BLaER1 treated with 17β-estradiol and CSF1 and Interleukin-3, amounts not matched to agents 10 nM and 100 nM (cell line): ENCODE measurements around the gene SEPTIN11.

Experiments
- H3K27ac ChIP-seq, 11 experiments: shearing (Covaris generic); formaldehyde crosslinking; 2 replicates each; pipeline ENCODE4 v1.8.1; 2022
- H3K27me3 ChIP-seq, 11 experiments: shearing (Covaris generic); formaldehyde crosslinking; 2 replicates each; pipeline ENCODE4 v1.8.1; 2022
- H3K36me3 ChIP-seq, 11 experiments: shearing (Covaris generic); formaldehyde crosslinking; 2 replicates each; pipeline ENCODE4 v1.8.1; 2022
- H3K4me1 ChIP-seq, 10 experiments: shearing (Covaris generic); formaldehyde crosslinking; 2 replicates each; pipeline ENCODE4 v1.8.1; 2022
- H3K4me2 ChIP-seq, 11 experiments: shearing (Covaris generic); formaldehyde crosslinking; 2 replicates each; pipeline ENCODE4 v1.8.1; 2022
- H3K4me3 ChIP-seq, 10 experiments: shearing (Covaris generic); formaldehyde crosslinking; 2 replicates each; pipeline ENCODE4 v1.8.1; 2022
- H3K9ac ChIP-seq, 11 experiments: shearing (Covaris generic); formaldehyde crosslinking; 2 replicates each; pipeline ENCODE4 v1.8.1; 2022
- H3K9me3 ChIP-seq, 11 experiments: shearing (Covaris generic); formaldehyde crosslinking; replicated peaks in 1 of 11; 2 replicates each; pipeline ENCODE4 v1.8.1; 2022
- H4K20me1 ChIP-seq, 11 experiments: shearing (Covaris generic); formaldehyde crosslinking; 2 replicates each; pipeline ENCODE4 v1.8.1; 2022
- Cebpa-rat ChIP-seq, 11 experiments: shearing (Covaris generic); IDR thresholded peaks; 2 replicates each; pipeline ENCODE4 v1.8.1; 2022

SEPTIN11 gene

GRCh38 chr4:76930685-76931084, 18.9 kb upstream of the SEPTIN11 start:
- no peak overlapping the region for H3K9ac ChIP-seq
- no peak overlapping the region for H3K4me3 ChIP-seq
- H3K27ac ChIP-seq = no peak overlapping the region
- H3K27me3 ChIP-seq = no peaks in the 10 kb centered on the region
- no peak for TF ChIP-seq Cebpa-rat (IDR thresholded peaks at IDR 0.05)
- no peaks in the 10 kb centered on the region for H4K20me1 ChIP-seq
- no peaks in the 10 kb centered on the region for H3K36me3 ChIP-seq
- no peaks in the 10 kb centered on the region for H3K4me1 ChIP-seq
- no peak overlapping the region for H3K4me2 ChIP-seq
- no peaks in the 10 kb centered on the region; a peak in 1 of 22 replicates for H3K9me3 ChIP-seq

DNA sequence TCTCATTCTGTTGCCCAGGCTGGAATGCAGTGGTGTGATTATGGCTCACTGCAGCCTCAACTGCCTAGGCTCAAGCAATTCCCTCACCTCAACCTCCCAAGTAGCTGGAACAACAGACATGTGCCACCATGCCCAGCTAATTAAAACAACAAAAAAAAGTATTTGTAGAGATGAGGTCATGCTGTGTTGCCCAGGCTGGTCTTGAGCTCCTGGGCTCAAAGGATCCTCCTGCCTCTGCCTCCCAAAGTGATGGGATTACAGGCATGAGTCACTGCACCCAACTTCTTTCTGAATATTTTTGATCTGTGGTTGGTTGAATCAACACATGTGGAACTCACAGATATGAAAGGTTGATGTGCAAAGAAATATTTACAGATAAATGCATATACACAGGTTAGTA, 18.5 kb upstream of the SEPTIN11 start:
- H3K9ac ChIP-seq = no peak overlapping the region
- no peak overlapping the region for H3K4me3 ChIP-seq
- H4K20me1 ChIP-seq = no peaks in the 10 kb centered on the region
- H3K4me1 ChIP-seq = no peaks in the 10 kb centered on the region
- H3K27ac ChIP-seq = no peak overlapping the region
- peaks cover 0 to 2% (median 0%) of the 10 kb centered on the region in 11 experiments; a peak in 7 of 22 replicates for H3K9me3 ChIP-seq
- H3K36me3 ChIP-seq = no peaks in the 10 kb centered on the region
- TF ChIP-seq Cebpa-rat (IDR thresholded peaks at IDR 0.05) = no peak
- no peaks in the 10 kb centered on the region for H3K27me3 ChIP-seq
- no peak overlapping the region for H3K4me2 ChIP-seq

- peaks cover 0 to 8% (median 6%) of the 10 kb centered on the region in 11 experiments; a peak in 14 of 22 replicates for H3K9me3 ChIP-seq
- H3K27me3 ChIP-seq = no peaks in the 10 kb centered on the region
- H4K20me1 ChIP-seq = no peaks in the 10 kb centered on the region
- H3K4me3 ChIP-seq = no peak overlapping the region
- no peaks in the 10 kb centered on the region for H3K4me1 ChIP-seq
- no peak overlapping the region for H3K9ac ChIP-seq
- no peak overlapping the region for H3K27ac ChIP-seq
- no peak for TF ChIP-seq Cebpa-rat (IDR thresholded peaks at IDR 0.05)
- no peaks in the 10 kb centered on the region for H3K36me3 ChIP-seq
- H3K4me2 ChIP-seq = no peak overlapping the region
These were observed 17.8 kb upstream of the SEPTIN11 start for GRCh38 chr4:76931576-76932276.

- no peak for TF ChIP-seq Cebpa-rat (IDR thresholded peaks at IDR 0.05)
- Histone ChIP-seq H3K27me3 (no peaks in the 10 kb centered on the region), H3K36me3 (peaks cover 0 to 35% (median 20%) of the 10 kb centered on the region in 11 experiments; a peak in 19 of 22 replicates), H4K20me1 (no peaks in the 10 kb centered on the region), H3K4me2 (no peak overlapping the region), H3K9me3 (peaks cover 7 to 22% (median 16%) of the 10 kb centered on the region in 11 experiments; a peak in 18 of 22 replicates), H3K4me1 (no peaks in the 10 kb centered on the region), H3K9ac (no peak overlapping the region), H3K4me3 (no peak overlapping the region), H3K27ac (no peak overlapping the region)
These were observed 10.4 kb upstream of the SEPTIN11 start for GRCh38 chr4:76939184-76939583.

DNA sequence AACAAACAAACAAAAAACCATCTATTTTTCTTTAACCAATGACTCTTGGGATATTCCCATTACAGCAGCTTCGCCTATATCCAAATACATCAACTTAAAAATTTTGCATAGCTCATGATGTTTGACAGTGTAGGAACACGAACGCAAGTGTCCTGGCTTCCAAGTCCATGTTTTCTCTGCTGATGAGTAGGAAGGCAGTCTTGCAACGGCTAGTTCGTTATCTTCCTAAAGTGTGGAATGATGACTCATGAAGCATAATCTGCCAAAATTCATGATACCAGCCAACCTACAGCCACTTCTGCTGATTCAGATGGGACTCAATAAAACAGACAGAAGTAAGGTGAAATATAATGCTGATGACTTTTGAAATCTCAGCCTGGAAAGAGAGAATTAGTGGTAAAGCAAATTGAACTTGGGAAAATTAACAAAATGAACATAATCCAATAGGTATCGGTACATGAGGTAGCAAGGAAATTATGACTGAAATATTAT, 6.4 kb upstream of the SEPTIN11 start:
- Histone ChIP-seq H3K4me3 (no peak overlapping the region), H3K4me2 (no peak overlapping the region), H3K9ac (no peak overlapping the region), H4K20me1 (peaks cover 0 to 10% (median 0%) of the 10 kb centered on the region in 11 experiments; a peak in 3 of 22 replicates), H3K27me3 (no peaks in the 10 kb centered on the region), H3K4me1 (peaks cover 13 to 19% (median 15%) of the 10 kb centered on the region in 10 experiments), H3K9me3 (peaks cover 0 to 19% (median 11%) of the 10 kb centered on the region in 11 experiments; a peak in 12 of 22 replicates), H3K27ac (no peak overlapping the region), H3K36me3 (peaks cover 0 to 54% (median 35%) of the 10 kb centered on the region in 11 experiments; a peak in 19 of 22 replicates)
- no peak for TF ChIP-seq Cebpa-rat (IDR thresholded peaks at IDR 0.05)

- peaks cover 0 to 54% (median 35%) of the 10 kb centered on the region in 11 experiments; a peak in 19 of 22 replicates for H3K36me3 ChIP-seq
- H3K27me3 ChIP-seq = no peaks in the 10 kb centered on the region
These were observed 5.8 kb upstream of the SEPTIN11 start for GRCh38 chr4:76943790-76944189.

GRCh38 chr4:76947369-76947768, 2.2 kb upstream of the SEPTIN11 start:
- Histone ChIP-seq H3K9ac (no peak overlapping the region), H3K9me3 (peaks cover 0 to 14% (median 8%) of the 10 kb centered on the region in 11 experiments; a peak in 10 of 22 replicates), H3K4me1 (peaks cover 30 to 37% (median 33%) of the 10 kb centered on the region in 10 experiments), H3K4me2 (peak overlapping the region; percentile 86 to 99 (median 93); a peak in 21 of 22 replicates), H3K27me3 (no peaks in the 10 kb centered on the region), H3K4me3 (peak overlapping the region in 5 of 10 experiments; percentile 83 to 92 (median 91); a peak in 7 of 20 replicates), H3K36me3 (peaks cover 0 to 46% (median 25%) of the 10 kb centered on the region in 11 experiments; a peak in 19 of 22 replicates), H4K20me1 (peaks cover 8 to 39% (median 19%) of the 10 kb centered on the region in 11 experiments; a peak in 19 of 22 replicates), H3K27ac (no peak overlapping the region)
- no peak for TF ChIP-seq Cebpa-rat (IDR thresholded peaks at IDR 0.05)

More at GRCh38 chr4:76943790-76944189, 5.8 kb upstream of the SEPTIN11 start:
- H3K9me3 ChIP-seq = peaks cover 0 to 19% (median 11%) of the 10 kb centered on the region in 11 experiments; a peak in 12 of 22 replicates
- TF ChIP-seq Cebpa-rat (IDR thresholded peaks at IDR 0.05) = no peak
- no peak overlapping the region for H3K4me3 ChIP-seq
- H3K9ac ChIP-seq = no peak overlapping the region
- peaks cover 18 to 24% (median 20%) of the 10 kb centered on the region in 10 experiments for H3K4me1 ChIP-seq
- H4K20me1 ChIP-seq = peaks cover 0 to 13% (median 0%) of the 10 kb centered on the region in 11 experiments; a peak in 3 of 22 replicates
- H3K4me2 ChIP-seq = no peak overlapping the region
- no peak overlapping the region for H3K27ac ChIP-seq

GRCh38 chr4:76948443-76949275, 893 bp upstream of the SEPTIN11 start:
- Histone ChIP-seq H3K9me3 (peaks cover 0 to 6% (median 0%) of the 10 kb centered on the region in 11 experiments; a peak in 3 of 22 replicates), H3K27ac (peak overlapping the region; percentile 72 to 96 (median 93)), H3K27me3 (no peaks in the 10 kb centered on the region), H3K36me3 (peaks cover 0 to 35% (median 15%) of the 10 kb centered on the region in 11 experiments; a peak in 14 of 22 replicates), H3K4me1 (peaks cover 36 to 46% (median 40%) of the 10 kb centered on the region in 10 experiments), H3K9ac (peak overlapping the region; percentile 84 to 95 (median 93)), H4K20me1 (peaks cover 10 to 51% (median 30%) of the 10 kb centered on the region in 11 experiments; a peak in 19 of 22 replicates), H3K4me3 (peak overlapping the region; percentile 83 to 95 (median 90)), H3K4me2 (peak overlapping the region; percentile 86 to 99 (median 93))
- TF ChIP-seq Cebpa-rat (IDR thresholded peaks at IDR 0.05) = no peak
